Endothelial cell (in vitro differentiated cells): ENCODE results near the gene MED22. TPM values are rescaled to one million over a fixed set of nuclear protein-coding genes. Genes with fewer than 3 reads are reported as not detected.
A peak's percentile ranks its signal among the peaks of the same experiment; 100 is the strongest.

Experiments
- DNase-seq: peaks from one replicate; pipeline ENCODE4 v3.0.0; 2021; ENCODE audit warnings: low spot score
- H3K27ac Mint-ChIP-seq: one replicate; pipeline ENCODE4 v1.8.0; 2021; ENCODE audit warnings: mixed read lengths, inconsistent platforms; ENCODE audit not compliant: unreplicated experiment
- H3K27me3 Mint-ChIP-seq: one replicate; pipeline ENCODE4 v1.8.0; 2021; ENCODE audit warnings: mild to moderate bottlenecking, moderate library complexity, mixed read lengths, inconsistent platforms; ENCODE audit not compliant: unreplicated experiment
- H3K36me3 Mint-ChIP-seq: one replicate; pipeline ENCODE4 v1.8.0; 2021; ENCODE audit warnings: mild to moderate bottlenecking, low read depth, mixed read lengths, inconsistent platforms; ENCODE audit not compliant: unreplicated experiment
- H3K4me1 Mint-ChIP-seq: one replicate; pipeline ENCODE4 v1.8.0; 2021; ENCODE audit warnings: mild to moderate bottlenecking, mixed read lengths, inconsistent platforms; ENCODE audit not compliant: unreplicated experiment
- H3K4me3 Mint-ChIP-seq: one replicate; pipeline ENCODE4 v1.8.0; 2021; ENCODE audit warnings: mild to moderate bottlenecking, mixed read lengths, inconsistent platforms; ENCODE audit not compliant: unreplicated experiment
- H3K9me3 Mint-ChIP-seq: one replicate; pipeline ENCODE4 v1.8.0; 2021; ENCODE audit warnings: mixed read lengths, inconsistent platforms; ENCODE audit not compliant: unreplicated experiment
- total RNA-seq: library from RNA; stranded (reverse); fragmentation: NEBNext Ultra II Directional; extraction: Animal tissue kit (Norgen Biotek cat#: 25700); gene quantifications from one replicate; pipeline ENCODE4 v1.2.1, GENCODE V29; 2021; ENCODE audit not compliant: unreplicated experiment
- TF ChIP-seq, protein P1 (sequence below): fragments of 200-600 bp; sonication (generic); IDR thresholded peaks from one replicate; pipeline ENCODE4 v1.5.0; 2021; ENCODE audit warnings: antibody characterized with exemption; ENCODE audit not compliant: unreplicated experiment

Gene MED22
- total RNA-seq, 1 donor from 2014 or later: 32.9 TPM

DNA sequence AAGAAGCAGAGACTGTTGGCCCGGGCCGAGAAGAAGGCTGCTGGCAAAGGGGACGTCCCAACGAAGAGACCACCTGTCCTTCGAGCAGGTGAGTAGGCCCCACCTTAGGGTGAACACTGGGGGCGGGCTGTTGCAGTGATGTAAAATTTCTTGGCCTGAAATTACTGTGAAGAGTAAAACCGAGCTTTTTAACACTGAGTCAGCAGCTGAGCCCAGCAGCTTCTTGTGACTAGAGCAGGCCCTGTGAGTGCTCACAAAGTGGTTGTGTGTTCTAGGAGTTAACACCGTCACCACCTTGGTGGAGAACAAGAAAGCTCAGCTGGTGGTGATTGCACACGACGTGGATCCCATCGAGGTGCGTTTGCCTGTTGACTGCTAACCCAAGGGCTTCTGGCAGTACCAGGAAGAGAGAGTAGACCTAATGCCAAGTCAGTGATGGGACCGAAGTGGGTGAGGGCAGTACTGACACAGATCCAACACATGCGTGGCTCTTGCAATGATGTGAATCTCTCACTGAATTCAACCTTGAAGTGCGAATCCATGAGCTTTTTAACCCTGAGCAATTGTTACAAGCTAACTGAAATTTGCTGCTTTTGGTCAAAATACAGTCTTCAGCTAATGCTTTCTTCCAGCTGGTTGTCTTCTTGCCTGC lies 2.2 kb upstream of the MED22 start:
- Mint-ChIP-seq H3K4me1 (peaks cover 22% of the 10 kb centered on the region), H3K4me3 (peak overlapping the region; percentile 99), H3K36me3 (peaks cover 42% of the 10 kb centered on the region), H3K27ac (no peak overlapping the region), H3K27me3 (peaks cover 15% of the 10 kb centered on the region), H3K9me3 (no peaks in the 10 kb centered on the region)
- TF ChIP-seq, protein P1, sequence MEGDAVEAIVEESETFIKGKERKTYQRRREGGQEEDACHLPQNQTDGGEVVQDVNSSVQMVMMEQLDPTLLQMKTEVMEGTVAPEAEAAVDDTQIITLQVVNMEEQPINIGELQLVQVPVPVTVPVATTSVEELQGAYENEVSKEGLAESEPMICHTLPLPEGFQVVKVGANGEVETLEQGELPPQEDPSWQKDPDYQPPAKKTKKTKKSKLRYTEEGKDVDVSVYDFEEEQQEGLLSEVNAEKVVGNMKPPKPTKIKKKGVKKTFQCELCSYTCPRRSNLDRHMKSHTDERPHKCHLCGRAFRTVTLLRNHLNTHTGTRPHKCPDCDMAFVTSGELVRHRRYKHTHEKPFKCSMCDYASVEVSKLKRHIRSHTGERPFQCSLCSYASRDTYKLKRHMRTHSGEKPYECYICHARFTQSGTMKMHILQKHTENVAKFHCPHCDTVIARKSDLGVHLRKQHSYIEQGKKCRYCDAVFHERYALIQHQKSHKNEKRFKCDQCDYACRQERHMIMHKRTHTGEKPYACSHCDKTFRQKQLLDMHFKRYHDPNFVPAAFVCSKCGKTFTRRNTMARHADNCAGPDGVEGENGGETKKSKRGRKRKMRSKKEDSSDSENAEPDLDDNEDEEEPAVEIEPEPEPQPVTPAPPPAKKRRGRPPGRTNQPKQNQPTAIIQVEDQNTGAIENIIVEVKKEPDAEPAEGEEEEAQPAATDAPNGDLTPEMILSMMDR: no peak
- DNase-seq: no peak

DNA sequence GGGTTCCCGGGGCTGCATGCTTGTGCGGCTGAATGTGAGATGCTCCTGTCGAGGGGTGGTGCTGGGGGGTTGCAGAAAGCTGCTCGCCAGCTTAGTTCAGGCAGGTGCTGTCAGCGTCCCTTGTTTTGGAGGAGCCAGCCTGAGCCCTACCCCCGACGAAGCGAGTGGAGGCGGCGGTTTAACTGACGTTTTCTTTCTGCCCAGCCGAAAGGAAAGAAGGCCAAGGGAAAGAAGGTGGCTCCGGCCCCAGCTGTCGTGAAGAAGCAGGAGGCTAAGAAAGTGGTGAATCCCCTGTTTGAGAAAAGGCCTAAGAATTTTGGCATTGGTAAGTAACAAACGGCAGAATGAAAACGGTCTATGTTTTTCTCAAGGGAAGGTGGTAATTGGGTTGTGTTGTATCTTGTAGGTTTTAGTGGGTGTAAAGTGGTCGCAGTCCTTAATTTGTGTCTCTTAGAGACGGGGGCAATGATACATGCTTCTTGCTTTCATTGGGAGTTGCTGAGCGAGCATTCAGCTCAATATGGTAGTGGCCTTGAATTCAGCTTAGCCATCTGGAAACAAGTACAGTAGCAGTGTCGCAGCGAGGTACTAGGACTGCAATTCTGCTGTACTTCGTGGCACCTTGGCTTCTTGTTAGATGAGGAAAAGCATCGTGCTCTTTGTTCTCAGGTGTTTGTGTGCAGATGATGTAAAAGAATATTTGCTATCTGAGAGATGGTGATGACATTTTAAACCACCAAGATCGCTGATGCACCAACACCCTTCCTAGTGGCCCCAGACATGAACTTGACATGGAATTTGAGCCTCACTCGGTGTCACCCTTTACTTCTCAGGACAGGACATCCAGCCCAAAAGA lies 1.0 kb upstream of the MED22 start:
- H3K9me3 Mint-ChIP-seq: no peaks in the 10 kb centered on the region
- H3K4me3 Mint-ChIP-seq: peak overlapping the region; percentile 99
- H3K27ac Mint-ChIP-seq: peak overlapping the region; percentile 97
- peaks cover 22% of the 10 kb centered on the region for H3K4me1 Mint-ChIP-seq
- no peak for DNase-seq
- peaks cover 17% of the 10 kb centered on the region for H3K27me3 Mint-ChIP-seq
- TF ChIP-seq, protein P1: no peak
- H3K36me3 Mint-ChIP-seq: peaks cover 42% of the 10 kb centered on the region

DNA sequence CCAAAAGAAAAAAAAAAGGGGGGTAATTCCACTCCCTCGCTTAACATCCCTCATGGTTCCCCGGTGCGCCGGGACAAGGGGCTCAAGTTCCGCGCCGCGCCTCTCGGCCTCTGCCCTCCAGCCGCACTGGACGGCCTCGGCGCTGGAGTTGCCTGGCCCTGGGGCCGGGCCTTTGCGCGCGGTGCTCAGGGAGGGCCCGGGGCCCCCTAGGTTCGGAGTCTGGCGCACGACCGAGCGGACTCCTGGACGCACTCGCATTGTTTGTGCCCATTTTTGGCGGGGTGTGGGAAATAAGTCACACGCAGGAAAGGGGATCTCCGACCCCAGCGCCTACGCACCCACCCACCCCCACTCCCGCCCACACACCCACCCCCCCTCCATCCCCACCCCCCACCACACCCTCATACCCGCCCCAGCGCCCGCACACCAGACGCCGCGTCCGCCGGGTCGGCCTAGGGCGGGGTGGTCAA lies 381 bp downstream of the MED22 start:
- H3K27ac Mint-ChIP-seq: peak overlapping the region; percentile 97
- peaks cover 22% of the 10 kb centered on the region for H3K4me1 Mint-ChIP-seq
- H3K36me3 Mint-ChIP-seq: peaks cover 38% of the 10 kb centered on the region
- TF ChIP-seq, protein P1: no peak
- H3K27me3 Mint-ChIP-seq: peaks cover 15% of the 10 kb centered on the region
- no peaks in the 10 kb centered on the region for H3K9me3 Mint-ChIP-seq
- peak overlapping the region; percentile 99 for H3K4me3 Mint-ChIP-seq
- DNase-seq: peak; percentile 53

DNA sequence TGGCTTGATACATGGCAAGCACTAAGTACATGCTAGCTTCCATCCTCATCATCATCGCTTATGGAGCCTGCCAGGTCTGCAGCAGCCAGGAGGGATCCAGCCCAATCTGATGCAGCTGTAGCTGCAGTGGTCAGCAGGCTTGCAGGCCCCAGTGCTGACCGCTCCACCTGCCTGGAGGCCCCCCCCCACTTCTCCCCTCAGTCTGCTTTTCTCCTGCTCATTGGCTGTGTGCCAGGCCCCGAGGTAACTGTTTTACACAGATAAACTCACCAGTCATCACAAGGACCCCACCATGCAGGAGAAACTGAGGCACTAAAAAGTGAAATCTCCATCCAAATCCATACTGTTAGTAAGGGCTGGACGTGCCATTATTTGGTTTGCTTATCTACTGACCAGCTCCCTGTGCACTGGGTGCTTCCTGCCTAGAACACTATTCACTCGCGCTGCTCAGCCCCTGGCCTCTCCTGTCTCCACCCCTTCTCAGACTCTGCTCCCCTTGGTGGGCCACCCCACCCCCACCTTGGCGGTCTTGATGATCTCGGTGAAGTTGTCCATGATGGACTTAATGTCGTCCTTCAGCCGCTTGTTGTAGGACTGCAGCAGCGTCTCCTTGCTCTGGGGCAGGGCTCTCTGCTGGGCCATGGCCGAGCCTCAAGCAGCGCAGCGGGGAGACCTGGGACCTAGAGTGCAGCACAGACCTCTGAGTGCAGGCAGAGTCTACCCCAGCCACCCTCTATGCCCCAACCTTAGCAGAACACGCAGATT lies 1.7 kb downstream of the MED22 start:
- TF ChIP-seq, protein P1: no peak
- Mint-ChIP-seq H3K36me3 (peaks cover 32% of the 10 kb centered on the region), H3K27me3 (peaks cover 15% of the 10 kb centered on the region), H3K4me3 (peak overlapping the region; percentile 96), H3K9me3 (no peaks in the 10 kb centered on the region), H3K4me1 (peaks cover 22% of the 10 kb centered on the region), H3K27ac (no peak overlapping the region)
- no peak for DNase-seq
